Body of pancreas (tissue), 4 donors: ENCODE measurements around the gene RANBP10. TPM values are rescaled to one million over a fixed set of nuclear protein-coding genes. Genes with fewer than 3 reads are reported as not detected.

Experiments used
- ATAC-seq: fragments of 150-250 bp; one replicate; pipeline ENCODE4 v1.9.1; 2016
- DNase-seq, 4 donors: peaks; one replicate each; pipeline ENCODE4 v3.0.0-alpha.2; 2019
- H3K27ac ChIP-seq, 4 donors: fragments of 200-600 bp; sonication (generic); 1 replicate in 3 of 4; 2 replicates in 1 of 4; pipeline versions ENCODE4 v1.5.1 to v1.6.1; 2016 to 2019; ENCODE audit warnings: mild to moderate bottlenecking in 1 of 4, mixed read lengths in 1 of 4, moderate library complexity in 1 of 4
- H3K27me3 ChIP-seq, 2 donors: fragments of 200-600 bp; sonication (generic); one replicate each; pipeline ENCODE4 v1.6.0; 2016; ENCODE audit warnings: mild to moderate bottlenecking in 1 of 2
- H3K36me3 ChIP-seq, 2 donors: fragments of 200-600 bp; sonication (generic); replicated peaks in 1 of 2; 2 replicates each; pipeline ENCODE4 v1.5.1; 2016; ENCODE audit warnings: low read depth in 2 of 2; ENCODE audit not compliant: insufficient read depth in 1 of 2
- H3K4me1 ChIP-seq: fragments of 200-600 bp; sonication (generic); one replicate; pipeline ENCODE4 v1.6.0; 2016
- H3K4me3 ChIP-seq, 2 donors: fragments of 200-600 bp; sonication (generic); 1 replicate in 1 of 2; 2 replicates in 1 of 2; pipeline ENCODE4 v1.5.1; 2016 to 2019
- H3K9me3 ChIP-seq, 3 donors: fragments of 200-600 bp; sonication (generic); 1 replicate in 2 of 3; 2 replicates in 1 of 3; pipeline ENCODE4 v1.5.1; 2016
- CTCF ChIP-seq, 7 experiments: fragments of 450-650 bp in 4 of 7; fragments of 200-600 bp in 3 of 7; sonication (generic) in 3 of 7; IDR thresholded peaks; one replicate each; pipeline ENCODE4 v1.5.1; 2016 to 2019; ENCODE audit warnings: antibody characterized with exemption in 7 of 7
- POLR2A ChIP-seq, 3 donors: fragments of 450-650 bp; IDR thresholded peaks; one replicate each; pipeline ENCODE4 v1.6.1; 2016; ENCODE audit warnings: antibody characterized with exemption in 3 of 3, mild to moderate bottlenecking in 2 of 3
- whole genome bisulfite sequencing, 2 donors: methylation state at CpG; one replicate each; pipeline ENCODE4 v1.1.5; 2017; 5-methylcytosine and 5-hydroxymethylcytosine counted together
- intact Hi-C: fragments of 100-400 bp; cut with DNase I; formaldehyde crosslinking; loops from one replicate; pipeline ENCODE4 v1.15.1; 2023
- total RNA-seq, 2 donors: library from RNA; depleted of rRNA; stranded (reverse); fragments of >200 nt; gene quantifications; one replicate each; pipeline ENCODE4 v1.1.0, GENCODE V29; 2016

The RANBP10 gene
- total RNA-seq, 2 donors from 2014 or later = 6.3 to 9.3 TPM

- no peak overlapping the region for H3K27ac ChIP-seq
- ATAC-seq = no peak
- TF ChIP-seq POLR2A (IDR thresholded peaks at IDR 0.05) = no peak
- TF ChIP-seq CTCF (IDR thresholded peaks at IDR 0.05) = no peak
Measured at GRCh38 chr16:67749436-67750078, 56.8 kb downstream of the RANBP10 start.

GRCh38 chr16:67748834-67749233 lies 57.5 kb downstream of the RANBP10 start:
- no peak for TF ChIP-seq CTCF (IDR thresholded peaks at IDR 0.05)
- no peak for TF ChIP-seq POLR2A (IDR thresholded peaks at IDR 0.05)
- Histone ChIP-seq H3K36me3 (peaks cover 0 to 4% of the 10 kb centered on the region in 2 donors), H3K9me3 (no peaks in the 10 kb centered on the region), H3K27me3 (no peaks in the 10 kb centered on the region), H3K27ac (no peak overlapping the region), H3K4me1 (no peaks in the 10 kb centered on the region), H3K4me3 (no peak overlapping the region)
- intact Hi-C loops = no loop called here
- ATAC-seq (no peak), DNase-seq (no peak)
- 92 to 100% methylated on average over 2 to 3 of the region's 3 CpGs for WGBS, 2 donors

More at GRCh38 chr16:67749436-67750078, 56.8 kb downstream of the RANBP10 start:
- Histone ChIP-seq H3K27me3 (no peaks in the 10 kb centered on the region), H3K4me1 (no peaks in the 10 kb centered on the region), H3K9me3 (no peaks in the 10 kb centered on the region), H3K4me3 (no peak overlapping the region), H3K36me3 (no peaks in the 10 kb centered on the region)
- 93% methylated on average over 3 of the region's 3 CpGs; no CpG with 5 or more reads in 1 of the 2 donors for WGBS, 2 donors
- DNase-seq = no peak
- intact Hi-C loops = no loop called here

- no peak overlapping the region for H3K27ac ChIP-seq
- H3K27me3 ChIP-seq = no peaks in the 10 kb centered on the region
- TF ChIP-seq CTCF (IDR thresholded peaks at IDR 0.05) = no peak
- no peak for TF ChIP-seq POLR2A (IDR thresholded peaks at IDR 0.05)
- H3K9me3 ChIP-seq = no peaks in the 10 kb centered on the region
- intact Hi-C loops = no loop called here
- peaks cover 0 to 14% of the 10 kb centered on the region in 2 donors for H3K36me3 ChIP-seq
- no peaks in the 10 kb centered on the region for H3K4me1 ChIP-seq
- ATAC-seq = no peak
- H3K4me3 ChIP-seq = no peak overlapping the region
- no peak for DNase-seq
Measured at GRCh38 chr16:67746846-67747245, 59.5 kb downstream of the RANBP10 start.

- H3K4me3 ChIP-seq = no peak overlapping the region
- no peak overlapping the region for H3K27ac ChIP-seq
- peaks cover 0 to 20% of the 10 kb centered on the region in 2 donors for H3K36me3 ChIP-seq
- intact Hi-C loops = no loop called here
- DNase-seq = no peak
- whole genome bisulfite sequencing, 2 donors = 79 to 81% methylated on average over 4 of the region's 4 CpGs
- H3K4me1 ChIP-seq = no peaks in the 10 kb centered on the region
- no peaks in the 10 kb centered on the region for H3K27me3 ChIP-seq
- TF ChIP-seq POLR2A (IDR thresholded peaks at IDR 0.05) (no peak), CTCF (IDR thresholded peaks at IDR 0.05) (no peak)
- no peaks in the 10 kb centered on the region for H3K9me3 ChIP-seq
- ATAC-seq = no peak
Measured at GRCh38 chr16:67741118-67741517, 65.2 kb downstream of the RANBP10 start.

- Histone ChIP-seq H3K4me1 (no peaks in the 10 kb centered on the region), H3K27ac (no peak overlapping the region), H3K27me3 (no peaks in the 10 kb centered on the region), H3K9me3 (no peaks in the 10 kb centered on the region), H3K36me3 (peaks cover 0 to 20% of the 10 kb centered on the region in 2 donors), H3K4me3 (no peak overlapping the region)
- no peak for TF ChIP-seq CTCF (IDR thresholded peaks at IDR 0.05)
- no peak for DNase-seq
- WGBS, 2 donors = 89 to 97% methylated on average over 3 of the region's 3 CpGs
- intact Hi-C loops = no loop called here
- ATAC-seq = no peak
Measured at GRCh38 chr16:67740391-67740790, 66.0 kb downstream of the RANBP10 start.
